PC-9 (cell line): ENCODE results near the gene NFKBIA. TPM values are rescaled to one million over a fixed set of nuclear protein-coding genes. Genes with fewer than 3 reads are reported as not detected.

Experiments used
- BruUV-seq: library from RNA; stranded (reverse); fragments of 400-500 nt; replicated peaks from 2 replicates; lab custom pipeline; 2021; lab: Mats Ljungman, UMichigan
- CTCF ChIA-PET: fragments of 300-600 bp; sonication (Branson Sonifier 250); formaldehyde crosslinking; loops from one replicate; lab custom pipeline; 2022; ENCODE audit warnings: antibody characterized with exemption; lab: Charles Lee
- POLR2A ChIA-PET: fragments of 300-600 bp; sonication (Branson Sonifier 250); formaldehyde crosslinking; loops from one replicate; lab custom pipeline; 2022; ENCODE audit warnings: antibody characterized with exemption; ENCODE audit not compliant: unreplicated experiment; lab: Charles Lee
- DNase-seq, 2 experiments: peaks; one replicate each; pipeline versions ENCODE4 v3.0.0 to v3.0.0-alpha.2; 2015 to 2022; ENCODE audit warnings: mixed read lengths in 1 of 2
- H2AFZ ChIP-seq: fragments of 200-600 bp; sonication (generic); 2 replicates; pipeline ENCODE4 v1.8.1; 2017; ENCODE audit warnings: antibody characterized with exemption
- H3F3A ChIP-seq: fragments of 200-600 bp; sonication (generic); 2 replicates; pipeline ENCODE4 v1.8.1; 2017; ENCODE audit warnings: antibody characterized with exemption, mild to moderate bottlenecking, low read depth; ENCODE audit not compliant: insufficient read depth
- H3K27ac ChIP-seq: fragments of 200-600 bp; sonication (generic); 2 replicates; pipeline ENCODE4 v1.6.1; 2016; ENCODE audit warnings: mixed run types
- H3K27me3 ChIP-seq: fragments of 200-600 bp; sonication (generic); 2 replicates; pipeline ENCODE4 v1.6.1; 2016; ENCODE audit warnings: low read depth, mixed run types; ENCODE audit not compliant: insufficient read depth
- H3K36me3 ChIP-seq: fragments of 200-600 bp; sonication (generic); 2 replicates; pipeline ENCODE4 v1.6.1; 2016; ENCODE audit warnings: low read depth, mixed run types
- H3K4me1 ChIP-seq: fragments of 200-600 bp; sonication (generic); replicated peaks from 2 replicates; pipeline ENCODE4 v1.6.1; 2016; ENCODE audit warnings: mixed run types; ENCODE audit not compliant: insufficient read depth
- H3K4me2 ChIP-seq: fragments of 200-600 bp; sonication (generic); 2 replicates; pipeline ENCODE4 v1.6.1; 2017; ENCODE audit warnings: mixed run types
- H3K4me3 ChIP-seq: fragments of 200-600 bp; sonication (generic); 2 replicates; pipeline ENCODE4 v1.6.1; 2016; ENCODE audit warnings: mixed run types
- H3K79me2 ChIP-seq: fragments of 200-600 bp; sonication (generic); 2 replicates; pipeline ENCODE4 v1.6.1; 2017; ENCODE audit warnings: low read depth, mixed run types
- H3K9me2 ChIP-seq: fragments of 200-600 bp; sonication (generic); 2 replicates; pipeline ENCODE4 v1.8.1; 2017; ENCODE audit warnings: mild to moderate bottlenecking; ENCODE audit not compliant: insufficient read depth
- H3K9me3 ChIP-seq: fragments of 200-600 bp; sonication (generic); 2 replicates; pipeline ENCODE4 v1.8.1; 2016; ENCODE audit warnings: low read depth; ENCODE audit not compliant: insufficient read depth
- H4K20me1 ChIP-seq: fragments of 200-600 bp; sonication (generic); 2 replicates; pipeline ENCODE4 v1.8.1; 2017; ENCODE audit not compliant: insufficient read depth
- EZH2 ChIP-seq: fragments of 200-600 bp; sonication (generic); IDR thresholded peaks from 2 replicates; pipeline ENCODE4 v1.8.0; 2017; ENCODE audit warnings: antibody characterized with exemption, low read depth
- intact Hi-C: fragments of 100-400 bp; cut with micrococcal nuclease; formaldehyde crosslinking; loops from one replicate; pipeline ENCODE4 v1.10.0; 2022; ENCODE audit not compliant: unreplicated experiment
- total RNA-seq: library from RNA; stranded (reverse); gene quantifications from 2 replicates; pipeline ENCODE4 v1.2.3, GENCODE V29; 2021
- TF ChIP-seq, protein P1 (sequence below): fragments of 200-600 bp; sonication (generic); conservative IDR thresholded peaks from 2 replicates; pipeline ENCODE4 v1.6.1; 2017; ENCODE audit warnings: mixed run types, antibody characterized with exemption, mild to moderate bottlenecking, moderate library complexity

NFKBIA gene
- total RNA-seq, 1 experiment from 2014 or later, result 34.8 TPM

DNA sequence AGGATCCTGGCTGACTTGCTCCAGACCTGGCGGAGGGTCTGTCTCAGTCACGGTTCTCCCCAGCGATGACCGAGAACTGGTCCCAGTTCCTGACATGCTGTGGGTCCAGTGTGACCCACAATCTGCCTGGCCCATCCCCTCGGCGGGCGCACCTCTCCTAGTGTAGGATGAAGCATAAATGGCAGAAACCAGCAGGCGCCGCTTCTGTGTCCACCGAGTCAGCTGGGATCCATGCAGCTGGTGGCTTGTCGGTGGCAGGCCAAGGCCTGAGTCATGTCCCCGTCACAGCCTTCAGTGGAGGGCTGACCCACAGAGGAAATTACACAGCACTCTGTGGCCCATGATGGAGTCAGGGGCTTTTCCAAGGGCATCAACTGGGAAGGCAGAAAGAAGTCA is 38.5 kb downstream of the NFKBIA start:
- no TSS peak for BruUV-seq
- Histone ChIP-seq H3K4me3 (no peak overlapping the region), H4K20me1 (no peaks in the 10 kb centered on the region), H3K79me2 (no peaks in the 10 kb centered on the region), H3K27me3 (no peaks in the 10 kb centered on the region), H3K9me2 (no peaks in the 10 kb centered on the region), H3K36me3 (no peaks in the 10 kb centered on the region), H3K4me2 (peak overlapping the region; percentile 73), H3F3A (peaks cover 29% of the 10 kb centered on the region), H3K27ac (peak overlapping the region; percentile 70), H3K9me3 (no peaks in the 10 kb centered on the region), H2AFZ (no peak overlapping the region), H3K4me1 (peaks cover 30% of the 10 kb centered on the region)
- TF ChIP-seq EZH2, result no peak
- TF ChIP-seq, protein P1, sequence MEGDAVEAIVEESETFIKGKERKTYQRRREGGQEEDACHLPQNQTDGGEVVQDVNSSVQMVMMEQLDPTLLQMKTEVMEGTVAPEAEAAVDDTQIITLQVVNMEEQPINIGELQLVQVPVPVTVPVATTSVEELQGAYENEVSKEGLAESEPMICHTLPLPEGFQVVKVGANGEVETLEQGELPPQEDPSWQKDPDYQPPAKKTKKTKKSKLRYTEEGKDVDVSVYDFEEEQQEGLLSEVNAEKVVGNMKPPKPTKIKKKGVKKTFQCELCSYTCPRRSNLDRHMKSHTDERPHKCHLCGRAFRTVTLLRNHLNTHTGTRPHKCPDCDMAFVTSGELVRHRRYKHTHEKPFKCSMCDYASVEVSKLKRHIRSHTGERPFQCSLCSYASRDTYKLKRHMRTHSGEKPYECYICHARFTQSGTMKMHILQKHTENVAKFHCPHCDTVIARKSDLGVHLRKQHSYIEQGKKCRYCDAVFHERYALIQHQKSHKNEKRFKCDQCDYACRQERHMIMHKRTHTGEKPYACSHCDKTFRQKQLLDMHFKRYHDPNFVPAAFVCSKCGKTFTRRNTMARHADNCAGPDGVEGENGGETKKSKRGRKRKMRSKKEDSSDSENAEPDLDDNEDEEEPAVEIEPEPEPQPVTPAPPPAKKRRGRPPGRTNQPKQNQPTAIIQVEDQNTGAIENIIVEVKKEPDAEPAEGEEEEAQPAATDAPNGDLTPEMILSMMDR, result no peak
- CTCF ChIA-PET, result no interaction called here
- intact Hi-C loops, result no loop called here
- no peak for DNase-seq
- POLR2A ChIA-PET, result interaction anchor here (0.8 kb wide), 1 partner anchor 249 kb away, joined by 7 read pairs; no protein-coding TSS in a partner anchor

DNA sequence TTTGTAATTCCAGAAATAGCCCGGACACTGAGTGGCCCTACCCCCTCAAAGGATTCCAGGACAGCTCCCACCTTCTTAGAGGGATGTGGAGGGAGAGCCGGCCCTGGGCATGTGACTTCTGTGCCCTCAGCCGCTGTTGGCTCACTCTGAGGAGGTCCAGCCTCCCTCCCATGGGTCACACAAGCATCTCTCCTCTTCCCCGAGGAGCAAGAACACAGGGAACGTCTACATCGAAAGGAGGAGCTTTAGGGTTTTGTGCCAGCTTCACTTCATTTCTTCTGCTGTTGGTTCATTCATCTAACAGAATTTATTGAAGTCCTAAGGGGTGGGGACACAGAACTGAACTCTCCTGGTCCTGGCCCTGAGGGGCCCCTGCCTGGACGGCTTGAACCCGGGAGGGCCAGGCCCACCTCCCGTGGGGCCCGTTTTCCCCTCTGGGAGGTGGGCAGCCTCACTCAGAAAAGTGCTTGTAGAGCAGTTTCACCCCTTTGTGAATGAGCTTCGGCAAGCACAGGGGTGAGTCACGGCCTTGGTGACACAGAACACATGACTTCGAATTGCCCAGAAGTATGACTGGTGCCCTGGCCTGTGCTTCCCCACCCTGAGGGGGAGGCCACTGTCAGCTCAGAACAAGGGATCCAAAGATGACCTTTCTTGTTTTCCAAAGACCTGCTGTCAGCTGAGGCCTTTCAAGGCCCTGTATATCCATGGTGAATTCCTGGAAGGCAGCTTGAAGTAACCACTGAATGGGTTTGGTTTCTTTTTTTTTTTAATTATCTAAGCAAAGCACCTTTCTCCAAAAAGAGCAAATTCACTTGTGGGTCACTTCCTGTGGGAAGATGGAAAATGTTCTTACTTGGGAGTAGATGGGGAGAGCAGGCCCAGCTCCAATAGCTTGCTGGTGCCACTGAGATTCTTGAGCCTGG is 39.2 kb downstream of the NFKBIA start:
- peak; percentile 56 to 78 for DNase-seq
- H3K27me3 ChIP-seq, result no peaks in the 10 kb centered on the region
- no peaks in the 10 kb centered on the region for H3K79me2 ChIP-seq
- H4K20me1 ChIP-seq, result no peaks in the 10 kb centered on the region
- peak overlapping the region; percentile 70 for H3K27ac ChIP-seq
- peak overlapping the region; percentile 73 for H3K4me2 ChIP-seq
- H2AFZ ChIP-seq, result 0 out of 2 replicates have a peak overlapping the region, but pooled peaks have one; percentile 22
- TF ChIP-seq EZH2, result no peak
- TF ChIP-seq, protein P1, result no peak
- peaks cover 22% of the 10 kb centered on the region for H3F3A ChIP-seq
- BruUV-seq, result no TSS peak
- ChIA-PET CTCF (no interaction called here), POLR2A (interaction anchor here (0.7 to 0.8 kb wide), 2 partner anchors 248 to 811 kb away, joined by 7 to 10 read pairs; no protein-coding TSS in a partner anchor)
- intact Hi-C loops, result no loop called here
- peaks cover 23% of the 10 kb centered on the region for H3K4me1 ChIP-seq
- H3K4me3 ChIP-seq, result no peak overlapping the region
- H3K9me2 ChIP-seq, result no peaks in the 10 kb centered on the region
- no peaks in the 10 kb centered on the region for H3K36me3 ChIP-seq
- H3K9me3 ChIP-seq, result no peaks in the 10 kb centered on the region

DNA sequence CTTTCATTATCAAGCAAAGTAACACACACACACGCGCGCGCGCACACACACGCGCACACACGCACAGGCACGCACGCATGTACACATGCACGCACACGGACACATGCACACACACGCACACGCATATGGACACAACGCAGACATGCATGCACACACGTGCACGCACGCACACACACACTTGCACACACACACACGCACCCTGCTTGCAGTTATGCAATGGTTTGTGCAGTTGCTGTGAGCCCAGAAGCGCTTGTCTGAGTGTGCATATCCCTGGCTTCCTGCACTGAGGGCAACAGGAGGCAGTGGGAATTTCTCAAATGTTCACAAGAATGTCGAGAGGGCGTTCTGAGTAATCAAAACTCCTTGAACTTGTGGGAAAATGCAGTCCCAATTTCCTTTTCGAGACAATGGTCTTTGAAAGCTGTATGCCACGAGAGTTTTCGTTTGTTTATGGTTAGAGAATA is 41.6 kb downstream of the NFKBIA start:
- no peak for TF ChIP-seq EZH2
- TF ChIP-seq, protein P1, result no peak
- no peak overlapping the region for H3K27ac ChIP-seq
- POLR2A ChIA-PET, result no interaction called here

More for the DNA sequence above, 41.6 kb downstream of the NFKBIA start:
- Histone ChIP-seq H2AFZ (no peak overlapping the region), H3K9me2 (no peaks in the 10 kb centered on the region), H3K9me3 (no peaks in the 10 kb centered on the region), H3F3A (peaks cover 7% of the 10 kb centered on the region; the same call in 1 of the 2 replicates), H3K4me1 (peaks cover 14% of the 10 kb centered on the region), H3K36me3 (no peaks in the 10 kb centered on the region), H4K20me1 (no peaks in the 10 kb centered on the region), H3K79me2 (no peaks in the 10 kb centered on the region), H3K4me2 (no peak overlapping the region), H3K4me3 (no peak overlapping the region), H3K27me3 (no peaks in the 10 kb centered on the region)
- CTCF ChIA-PET, result no interaction called here
- intact Hi-C loops, result no loop called here
- BruUV-seq, result no TSS peak
- no peak for DNase-seq
